NT2/D1 (cell line): Measurements from ENCODE around the gene CNPY4.

ENCODE experiments used
- SUZ12 ChIP-seq: IDR thresholded peaks from 2 replicates; pipeline ENCODE4 v1.6.1; 2011; ENCODE audit not compliant: insufficient read length, insufficient read depth; ENCODE audit errors: extremely low read depth
- YY1 ChIP-seq: IDR thresholded peaks from 2 replicates; pipeline ENCODE4 v1.6.1; 2011; ENCODE audit not compliant: insufficient read length, insufficient read depth
- ZNF274 ChIP-seq: IDR thresholded peaks from 2 replicates; pipeline ENCODE4 v1.6.1; 2011; ENCODE audit warnings: mild to moderate bottlenecking, low read depth, low read length

DNA sequence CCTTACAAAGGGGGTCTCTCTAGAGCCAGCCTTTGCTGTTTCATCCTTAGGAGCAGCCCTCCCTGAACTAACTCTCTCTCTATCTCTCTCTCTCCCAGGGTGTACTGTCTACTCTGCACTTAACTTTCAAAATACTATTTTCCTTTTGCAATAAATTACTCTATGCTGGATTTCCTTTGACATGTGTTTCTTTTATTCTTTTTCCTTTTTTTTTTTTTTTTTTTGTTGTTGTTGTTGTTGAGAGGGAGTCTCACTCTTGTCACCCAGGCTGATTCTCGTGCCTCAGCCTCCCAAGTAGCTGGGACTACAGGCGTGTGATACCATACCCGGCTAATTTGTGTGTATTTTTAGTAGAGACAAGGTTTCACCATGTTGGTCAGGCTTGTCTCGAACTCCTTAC lies 36.5 kb upstream of the CNPY4 start:
- no peak for TF ChIP-seq YY1
- no peak for TF ChIP-seq ZNF274
- no peak for TF ChIP-seq SUZ12
